Nephron progenitor cell (in vitro differentiated cells): ENCODE data around the gene PCNT.
A peak's percentile ranks its signal among the peaks of the same experiment; 100 is the strongest.

ENCODE experiments used
- DNase-seq: peaks from one replicate; pipeline ENCODE4 v3.0.0; 2021
- H3K27ac Mint-ChIP-seq: 2 replicates; pipeline ENCODE4 v1.8.0; 2021; ENCODE audit warnings: mild to moderate bottlenecking, moderate library complexity, mixed read lengths
- H3K27me3 Mint-ChIP-seq: 2 replicates; pipeline ENCODE4 v1.8.0; 2021; ENCODE audit warnings: mild to moderate bottlenecking, low read depth, mixed read lengths; ENCODE audit not compliant: poor library complexity
- H3K36me3 Mint-ChIP-seq: 2 replicates; pipeline ENCODE4 v1.8.0; 2021; ENCODE audit warnings: low read depth, mixed read lengths
- H3K4me1 Mint-ChIP-seq: 2 replicates; pipeline ENCODE4 v1.8.0; 2021; ENCODE audit warnings: mixed read lengths
- H3K4me3 Mint-ChIP-seq: 2 replicates; pipeline ENCODE4 v1.8.0; 2021; ENCODE audit warnings: mild to moderate bottlenecking, moderate library complexity, mixed read lengths
- H3K9me3 Mint-ChIP-seq: 2 replicates; pipeline ENCODE4 v1.8.0; 2021; ENCODE audit warnings: mild to moderate bottlenecking, moderate library complexity, mixed read lengths
- TF ChIP-seq, protein P1 (sequence below): fragments of 200-600 bp; sonication (generic); IDR thresholded peaks from 2 replicates; pipeline ENCODE4 v1.5.0; 2021; ENCODE audit warnings: antibody characterized with exemption

PCNT gene, protein sequence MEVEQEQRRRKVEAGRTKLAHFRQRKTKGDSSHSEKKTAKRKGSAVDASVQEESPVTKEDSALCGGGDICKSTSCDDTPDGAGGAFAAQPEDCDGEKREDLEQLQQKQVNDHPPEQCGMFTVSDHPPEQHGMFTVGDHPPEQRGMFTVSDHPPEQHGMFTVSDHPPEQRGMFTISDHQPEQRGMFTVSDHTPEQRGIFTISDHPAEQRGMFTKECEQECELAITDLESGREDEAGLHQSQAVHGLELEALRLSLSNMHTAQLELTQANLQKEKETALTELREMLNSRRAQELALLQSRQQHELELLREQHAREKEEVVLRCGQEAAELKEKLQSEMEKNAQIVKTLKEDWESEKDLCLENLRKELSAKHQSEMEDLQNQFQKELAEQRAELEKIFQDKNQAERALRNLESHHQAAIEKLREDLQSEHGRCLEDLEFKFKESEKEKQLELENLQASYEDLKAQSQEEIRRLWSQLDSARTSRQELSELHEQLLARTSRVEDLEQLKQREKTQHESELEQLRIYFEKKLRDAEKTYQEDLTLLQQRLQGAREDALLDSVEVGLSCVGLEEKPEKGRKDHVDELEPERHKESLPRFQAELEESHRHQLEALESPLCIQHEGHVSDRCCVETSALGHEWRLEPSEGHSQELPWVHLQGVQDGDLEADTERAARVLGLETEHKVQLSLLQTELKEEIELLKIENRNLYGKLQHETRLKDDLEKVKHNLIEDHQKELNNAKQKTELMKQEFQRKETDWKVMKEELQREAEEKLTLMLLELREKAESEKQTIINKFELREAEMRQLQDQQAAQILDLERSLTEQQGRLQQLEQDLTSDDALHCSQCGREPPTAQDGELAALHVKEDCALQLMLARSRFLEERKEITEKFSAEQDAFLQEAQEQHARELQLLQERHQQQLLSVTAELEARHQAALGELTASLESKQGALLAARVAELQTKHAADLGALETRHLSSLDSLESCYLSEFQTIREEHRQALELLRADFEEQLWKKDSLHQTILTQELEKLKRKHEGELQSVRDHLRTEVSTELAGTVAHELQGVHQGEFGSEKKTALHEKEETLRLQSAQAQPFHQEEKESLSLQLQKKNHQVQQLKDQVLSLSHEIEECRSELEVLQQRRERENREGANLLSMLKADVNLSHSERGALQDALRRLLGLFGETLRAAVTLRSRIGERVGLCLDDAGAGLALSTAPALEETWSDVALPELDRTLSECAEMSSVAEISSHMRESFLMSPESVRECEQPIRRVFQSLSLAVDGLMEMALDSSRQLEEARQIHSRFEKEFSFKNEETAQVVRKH (N-terminal part only)

GRCh38 chr21:46323710-46324389 is at the start of gene PCNT, which contains the start of gene C21orf58:
Gene PCNT, plus strand, starts transcription at chr21:46324156. Its CDS starts 73 bp downstream, at chr21:46324229.
Gene C21orf58, minus strand, starts transcription at chr21:46323870. Its CDS starts 1,132 bp downstream, at chr21:46322738.
- TF ChIP-seq, protein P1, sequence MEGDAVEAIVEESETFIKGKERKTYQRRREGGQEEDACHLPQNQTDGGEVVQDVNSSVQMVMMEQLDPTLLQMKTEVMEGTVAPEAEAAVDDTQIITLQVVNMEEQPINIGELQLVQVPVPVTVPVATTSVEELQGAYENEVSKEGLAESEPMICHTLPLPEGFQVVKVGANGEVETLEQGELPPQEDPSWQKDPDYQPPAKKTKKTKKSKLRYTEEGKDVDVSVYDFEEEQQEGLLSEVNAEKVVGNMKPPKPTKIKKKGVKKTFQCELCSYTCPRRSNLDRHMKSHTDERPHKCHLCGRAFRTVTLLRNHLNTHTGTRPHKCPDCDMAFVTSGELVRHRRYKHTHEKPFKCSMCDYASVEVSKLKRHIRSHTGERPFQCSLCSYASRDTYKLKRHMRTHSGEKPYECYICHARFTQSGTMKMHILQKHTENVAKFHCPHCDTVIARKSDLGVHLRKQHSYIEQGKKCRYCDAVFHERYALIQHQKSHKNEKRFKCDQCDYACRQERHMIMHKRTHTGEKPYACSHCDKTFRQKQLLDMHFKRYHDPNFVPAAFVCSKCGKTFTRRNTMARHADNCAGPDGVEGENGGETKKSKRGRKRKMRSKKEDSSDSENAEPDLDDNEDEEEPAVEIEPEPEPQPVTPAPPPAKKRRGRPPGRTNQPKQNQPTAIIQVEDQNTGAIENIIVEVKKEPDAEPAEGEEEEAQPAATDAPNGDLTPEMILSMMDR, result no peak

DNA sequence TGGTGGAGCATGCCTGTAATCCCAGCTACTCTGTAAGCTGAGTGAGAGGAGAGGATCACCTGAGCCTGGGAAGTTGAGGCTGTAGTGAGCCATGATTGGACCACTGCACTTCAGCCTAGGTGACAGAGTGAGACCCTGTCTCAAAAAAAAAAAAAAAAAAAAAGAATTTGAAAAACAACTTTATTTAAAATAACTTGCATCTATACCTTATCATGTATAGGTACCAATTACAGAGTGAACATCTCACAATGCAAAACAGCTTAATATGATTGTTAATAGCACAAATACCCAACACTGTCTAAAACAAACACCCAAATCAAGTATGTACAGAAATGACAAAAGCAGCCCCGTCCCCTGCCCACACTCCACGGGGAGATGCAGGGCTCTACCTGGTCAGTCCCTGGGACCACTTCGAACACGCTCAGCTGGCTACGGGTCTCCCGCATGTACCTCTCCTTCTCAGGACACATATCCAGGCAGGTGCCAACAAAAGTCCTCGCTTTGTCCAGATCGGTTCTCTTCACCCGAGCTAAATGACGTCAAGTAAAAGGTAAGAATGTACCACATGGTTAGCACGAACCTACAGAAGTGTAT is 49.1 kb upstream of the PCNT start:
- H3K9me3 Mint-ChIP-seq, result no peaks in the 10 kb centered on the region
- DNase-seq, result no peak
- H3K36me3 Mint-ChIP-seq, result peaks cover 70% of the 10 kb centered on the region
- TF ChIP-seq, protein P1, result no peak
- H3K4me1 Mint-ChIP-seq, result no peaks in the 10 kb centered on the region
- H3K4me3 Mint-ChIP-seq, result no peak overlapping the region
- no peak overlapping the region for H3K27ac Mint-ChIP-seq
- no peaks in the 10 kb centered on the region for H3K27me3 Mint-ChIP-seq

More at GRCh38 chr21:46323710-46324389, at the start of gene PCNT, which contains the start of gene C21orf58:
- Mint-ChIP-seq H3K36me3 (peaks cover 36% of the 10 kb centered on the region), H3K27ac (peak within 1 kb of the TSS; percentile 99), H3K27me3 (no peaks in the 10 kb centered on the region), H3K4me3 (peak within 1 kb of the TSS; percentile 97), H3K9me3 (no peaks in the 10 kb centered on the region), H3K4me1 (peaks cover 50% of the 10 kb centered on the region)
- peak; percentile 96 for DNase-seq

- TF ChIP-seq, protein P1, result no peak
- peak overlapping the region; percentile 64 for H3K27ac Mint-ChIP-seq
- H3K9me3 Mint-ChIP-seq, result peaks cover 26% of the 10 kb centered on the region
- DNase-seq, result no peak
- peaks cover 53% of the 10 kb centered on the region for H3K4me1 Mint-ChIP-seq
- peak overlapping the region; percentile 74 for H3K4me3 Mint-ChIP-seq
- no peaks in the 10 kb centered on the region for H3K27me3 Mint-ChIP-seq
- peaks cover 71% of the 10 kb centered on the region for H3K36me3 Mint-ChIP-seq
Observed at GRCh38 chr21:46284077-46284644, 39.8 kb upstream of the PCNT start.

- Mint-ChIP-seq H3K4me1 (peaks cover 57% of the 10 kb centered on the region), H3K4me3 (peak overlapping the region; percentile 92), H3K27ac (peak overlapping the region; percentile 98), H3K27me3 (no peaks in the 10 kb centered on the region), H3K9me3 (peaks cover 26% of the 10 kb centered on the region), H3K36me3 (peaks cover 68% of the 10 kb centered on the region)
- DNase-seq, result no peak
- TF ChIP-seq, protein P1, result no peak
Observed at GRCh38 chr21:46284733-46285132, 39.2 kb upstream of the PCNT start.
